ENCODE data around the gene USP33. TPM values are rescaled to one million over a fixed set of nuclear protein-coding genes. Genes with fewer than 3 reads are reported as not detected.

USP33 gene
- polyA plus RNA-seq, 2 of the 4 experiments (the other 2 are of a cell fraction) = 22.9 to 49.5 TPM

GRCh38 chr1:77682460-77683159 lies 77.0 kb downstream of the USP33 start, which contains the start of gene ZZZ3 (continued):
- TF ChIP-seq, protein P1, sequence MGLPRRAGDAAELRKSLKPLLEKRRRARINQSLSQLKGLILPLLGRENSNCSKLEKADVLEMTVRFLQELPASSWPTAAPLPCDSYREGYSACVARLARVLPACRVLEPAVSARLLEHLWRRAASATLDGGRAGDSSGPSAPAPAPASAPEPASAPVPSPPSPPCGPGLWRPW (IDR thresholded peaks at IDR 0.05) = no peak
- TF ChIP-seq MAZ (IDR thresholded peaks at IDR 0.05; ENCODE audit: borderline replicate concordance, low read depth, low read length) = 0 out of 2 replicates have a peak, but pooled peaks have one; percentile 25
- no peak for TF ChIP-seq CBX2 (IDR thresholded peaks at IDR 0.05; ENCODE audit: borderline replicate concordance, low read depth)

- FAIRE-seq (no peak), ATAC-seq (no peak), DNase-seq (ENCODE audit: low read depth in 1 of 2, low spot score in 1 of 2) (no peak)
- peaks cover 66% of the 10 kb centered on the region for H3K4me1 ChIP-seq
- 91% methylated on average over 2 of the region's 2 CpGs for WGBS (ENCODE audit: missing lambda C conversion rate)
- H3K4me3 ChIP-seq = no peak overlapping the region
- peak overlapping the region; percentile 78 for H3K4me2 ChIP-seq
- no peaks in the 10 kb centered on the region for H3K9me3 ChIP-seq
- POLR2A ChIA-PET = no interaction called here
- no peak overlapping the region for H3K27ac ChIP-seq
- TF ChIP-seq ESRRA (IDR thresholded peaks at IDR 0.05; ENCODE audit: borderline replicate concordance, low read length) (no peak), BHLHE40 (IDR thresholded peaks at IDR 0.05; ENCODE audit: low read depth, low read length) (no peak), MAFK (IDR thresholded peaks at IDR 0.05; ENCODE audit: partially characterized antibody) (no peak), HOXB5 (CRISPR knock-in tag; IDR thresholded peaks at IDR 0.05) (no peak), NFE2L2 (conservative IDR thresholded peaks at IDR 0.05; ENCODE audit: low read length) (no peak), RCOR1 (IDR thresholded peaks at IDR 0.05; ENCODE audit: low read depth, low read length) (no peak), PBX3 (IDR thresholded peaks at IDR 0.05) (no peak)
- TF ChIP-seq, protein P2, sequence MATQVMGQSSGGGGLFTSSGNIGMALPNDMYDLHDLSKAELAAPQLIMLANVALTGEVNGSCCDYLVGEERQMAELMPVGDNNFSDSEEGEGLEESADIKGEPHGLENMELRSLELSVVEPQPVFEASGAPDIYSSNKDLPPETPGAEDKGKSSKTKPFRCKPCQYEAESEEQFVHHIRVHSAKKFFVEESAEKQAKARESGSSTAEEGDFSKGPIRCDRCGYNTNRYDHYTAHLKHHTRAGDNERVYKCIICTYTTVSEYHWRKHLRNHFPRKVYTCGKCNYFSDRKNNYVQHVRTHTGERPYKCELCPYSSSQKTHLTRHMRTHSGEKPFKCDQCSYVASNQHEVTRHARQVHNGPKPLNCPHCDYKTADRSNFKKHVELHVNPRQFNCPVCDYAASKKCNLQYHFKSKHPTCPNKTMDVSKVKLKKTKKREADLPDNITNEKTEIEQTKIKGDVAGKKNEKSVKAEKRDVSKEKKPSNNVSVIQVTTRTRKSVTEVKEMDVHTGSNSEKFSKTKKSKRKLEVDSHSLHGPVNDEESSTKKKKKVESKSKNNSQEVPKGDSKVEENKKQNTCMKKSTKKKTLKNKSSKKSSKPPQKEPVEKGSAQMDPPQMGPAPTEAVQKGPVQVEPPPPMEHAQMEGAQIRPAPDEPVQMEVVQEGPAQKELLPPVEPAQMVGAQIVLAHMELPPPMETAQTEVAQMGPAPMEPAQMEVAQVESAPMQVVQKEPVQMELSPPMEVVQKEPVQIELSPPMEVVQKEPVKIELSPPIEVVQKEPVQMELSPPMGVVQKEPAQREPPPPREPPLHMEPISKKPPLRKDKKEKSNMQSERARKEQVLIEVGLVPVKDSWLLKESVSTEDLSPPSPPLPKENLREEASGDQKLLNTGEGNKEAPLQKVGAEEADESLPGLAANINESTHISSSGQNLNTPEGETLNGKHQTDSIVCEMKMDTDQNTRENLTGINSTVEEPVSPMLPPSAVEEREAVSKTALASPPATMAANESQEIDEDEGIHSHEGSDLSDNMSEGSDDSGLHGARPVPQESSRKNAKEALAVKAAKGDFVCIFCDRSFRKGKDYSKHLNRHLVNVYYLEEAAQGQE (IDR thresholded peaks at IDR 0.05) = no peak
- TF ChIP-seq, protein P3, sequence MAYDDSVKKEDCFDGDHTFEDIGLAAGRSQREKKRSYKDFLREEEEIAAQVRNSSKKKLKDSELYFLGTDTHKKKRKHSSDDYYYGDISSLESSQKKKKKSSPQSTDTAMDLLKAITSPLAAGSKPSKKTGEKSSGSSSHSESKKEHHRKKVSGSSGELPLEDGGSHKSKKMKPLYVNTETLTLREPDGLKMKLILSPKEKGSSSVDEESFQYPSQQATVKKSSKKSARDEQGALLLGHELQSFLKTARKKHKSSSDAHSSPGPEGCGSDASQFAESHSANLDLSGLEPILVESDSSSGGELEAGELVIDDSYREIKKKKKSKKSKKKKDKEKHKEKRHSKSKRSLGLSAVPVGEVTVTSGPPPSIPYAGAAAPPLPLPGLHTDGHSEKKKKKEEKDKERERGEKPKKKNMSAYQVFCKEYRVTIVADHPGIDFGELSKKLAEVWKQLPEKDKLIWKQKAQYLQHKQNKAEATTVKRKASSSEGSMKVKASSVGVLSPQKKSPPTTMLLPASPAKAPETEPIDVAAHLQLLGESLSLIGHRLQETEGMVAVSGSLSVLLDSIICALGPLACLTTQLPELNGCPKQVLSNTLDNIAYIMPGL (CRISPR knock-in tag; IDR thresholded peaks at IDR 0.05; ENCODE audit: borderline replicate concordance) = no peak
- CTCF ChIA-PET = no interaction called here
These were observed 79.5 kb downstream of the USP33 start for GRCh38 chr1:77680173-77680572.

DNA sequence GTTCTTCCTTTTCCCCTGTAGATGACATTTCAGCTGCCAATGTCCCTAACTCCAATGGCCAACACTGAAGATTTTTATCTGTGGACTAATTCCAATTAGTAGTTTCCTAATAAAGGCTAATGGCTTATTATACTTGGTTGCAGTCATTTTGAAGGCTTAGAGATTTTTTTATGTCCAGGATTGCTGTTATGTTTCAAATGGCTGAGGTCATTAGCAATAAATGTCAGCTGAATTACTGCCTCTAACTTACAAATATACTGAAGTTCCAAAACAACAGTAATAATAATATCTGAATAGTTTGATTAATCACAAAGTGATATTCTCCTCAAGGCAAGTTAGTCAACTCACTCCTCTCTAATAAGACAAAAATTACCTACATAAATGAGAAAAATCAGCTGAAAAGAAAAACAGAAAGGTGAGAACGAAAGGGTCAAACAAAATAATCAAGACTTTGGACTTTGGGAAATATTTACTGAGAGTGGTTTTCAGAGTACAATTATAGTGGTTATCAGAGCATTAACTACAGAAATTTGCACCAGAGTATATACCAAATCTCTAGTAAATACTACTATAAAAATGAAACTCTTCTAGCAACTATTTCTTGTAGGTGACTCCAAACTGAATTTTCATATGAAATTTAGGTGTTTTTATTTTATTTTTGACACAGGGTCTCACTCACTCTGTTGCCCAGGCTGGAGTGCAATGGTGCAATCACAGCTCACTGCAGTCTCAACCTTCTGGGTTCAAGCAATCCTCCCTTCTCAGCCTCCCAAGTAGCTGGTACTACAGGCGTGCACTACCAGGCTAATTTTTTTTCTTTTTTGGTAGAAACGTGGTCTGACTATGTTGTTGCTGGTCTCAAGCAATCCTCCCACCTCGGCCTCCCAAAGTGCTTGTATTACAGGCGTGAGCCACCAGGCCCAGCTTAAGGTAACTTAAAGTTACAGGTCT lies 80.7 kb downstream of the USP33 start:
- WGBS (ENCODE audit: missing lambda C conversion rate) = 76% methylated on average over 5 of the region's 5 CpGs
- CTCF ChIA-PET = no interaction called here
- H3K9me3 ChIP-seq = no peaks in the 10 kb centered on the region
- FAIRE-seq (no peak), DNase-seq (ENCODE audit: low read depth in 1 of 2, low spot score in 1 of 2) (no peak), ATAC-seq (no peak)
- POLR2A ChIA-PET = no interaction called here
- no peak overlapping the region for H3K27ac ChIP-seq
- peaks cover 66% of the 10 kb centered on the region for H3K4me1 ChIP-seq
- no peak overlapping the region for H3K4me3 ChIP-seq
- peak overlapping the region; percentile 78 for H3K4me2 ChIP-seq
- no peak for TF ChIP-seq USF2 (IDR thresholded peaks at IDR 0.05)
- no peak for TF ChIP-seq ZSCAN20 (CRISPR knock-in tag; IDR thresholded peaks at IDR 0.05)
- TF ChIP-seq GATA3 (IDR thresholded peaks at IDR 0.05; ENCODE audit: borderline replicate concordance) = no peak
- TF ChIP-seq ESRRA (IDR thresholded peaks at IDR 0.05; ENCODE audit: borderline replicate concordance, low read length) = no peak
- no peak for TF ChIP-seq EP300 (IDR thresholded peaks at IDR 0.05)
- no peak for TF ChIP-seq TFCP2L1 (CRISPR knock-in tag; IDR thresholded peaks at IDR 0.05)
- TF ChIP-seq MAZ (IDR thresholded peaks at IDR 0.05; ENCODE audit: borderline replicate concordance, low read depth, low read length) = no peak
- no peak for TF ChIP-seq ZFP36 (IDR thresholded peaks at IDR 0.05; ENCODE audit: borderline replicate concordance, partially characterized antibody)
- no peak for TF ChIP-seq EHF (CRISPR knock-in tag; IDR thresholded peaks at IDR 0.05)
- TF ChIP-seq E2F6 (IDR thresholded peaks at IDR 0.05; ENCODE audit: borderline replicate concordance, low read depth) = no peak
- no peak for TF ChIP-seq PHF8 (IDR thresholded peaks at IDR 0.05; ENCODE audit: borderline replicate concordance, low read depth)
- TF ChIP-seq, protein P1 (IDR thresholded peaks at IDR 0.05) = no peak
- no peak for TF ChIP-seq POLR2A (IDR thresholded peaks at IDR 0.05; ENCODE audit: low read length)
